Cardiac fibroblast (primary cell): ENCODE results near the gene CKLF.
"Not testable (repeated sequence)": the region's sequence is repeated elsewhere in the genome, so short reads cannot be mapped to it uniquely, and the experiment has no call there.

Experiments used
- DNase-seq, 2 donors: peaks; one replicate each; pipeline versions ENCODE4 v3.0.0 to v3.0.0-alpha.2; 2010; ENCODE audit warnings: low read depth in 2 of 2
- H3K4me3 ChIP-seq, 2 donors: replicated peaks in 1 of 2; 1 replicate in 1 of 2; 2 replicates in 1 of 2; pipeline ENCODE4 v1.5.1; 2011; ENCODE audit warnings: low read depth in 2 of 2, low read length in 2 of 2, mild to moderate bottlenecking in 2 of 2, moderate library complexity in 1 of 2
- TF ChIP-seq, protein P1 (sequence below): IDR thresholded peaks from one replicate; pipeline ENCODE4 v1.5.1; 2011; ENCODE audit warnings: low read depth, mild to moderate bottlenecking, low read length, inconsistent platforms

CKLF gene

GRCh38 chr16:66509576-66509975 lies 42.8 kb upstream of the CKLF start:
- no peak for DNase-seq

GRCh38 chr16:66510298-66510697 lies 42.1 kb upstream of the CKLF start:
- TF ChIP-seq, protein P1, sequence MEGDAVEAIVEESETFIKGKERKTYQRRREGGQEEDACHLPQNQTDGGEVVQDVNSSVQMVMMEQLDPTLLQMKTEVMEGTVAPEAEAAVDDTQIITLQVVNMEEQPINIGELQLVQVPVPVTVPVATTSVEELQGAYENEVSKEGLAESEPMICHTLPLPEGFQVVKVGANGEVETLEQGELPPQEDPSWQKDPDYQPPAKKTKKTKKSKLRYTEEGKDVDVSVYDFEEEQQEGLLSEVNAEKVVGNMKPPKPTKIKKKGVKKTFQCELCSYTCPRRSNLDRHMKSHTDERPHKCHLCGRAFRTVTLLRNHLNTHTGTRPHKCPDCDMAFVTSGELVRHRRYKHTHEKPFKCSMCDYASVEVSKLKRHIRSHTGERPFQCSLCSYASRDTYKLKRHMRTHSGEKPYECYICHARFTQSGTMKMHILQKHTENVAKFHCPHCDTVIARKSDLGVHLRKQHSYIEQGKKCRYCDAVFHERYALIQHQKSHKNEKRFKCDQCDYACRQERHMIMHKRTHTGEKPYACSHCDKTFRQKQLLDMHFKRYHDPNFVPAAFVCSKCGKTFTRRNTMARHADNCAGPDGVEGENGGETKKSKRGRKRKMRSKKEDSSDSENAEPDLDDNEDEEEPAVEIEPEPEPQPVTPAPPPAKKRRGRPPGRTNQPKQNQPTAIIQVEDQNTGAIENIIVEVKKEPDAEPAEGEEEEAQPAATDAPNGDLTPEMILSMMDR: no peak
- H3K4me3 ChIP-seq: no peak overlapping the region
- no peak for DNase-seq

More at GRCh38 chr16:66509576-66509975, 42.8 kb upstream of the CKLF start:
- TF ChIP-seq, protein P1: no peak
- H3K4me3 ChIP-seq: no peak overlapping the region

DNA sequence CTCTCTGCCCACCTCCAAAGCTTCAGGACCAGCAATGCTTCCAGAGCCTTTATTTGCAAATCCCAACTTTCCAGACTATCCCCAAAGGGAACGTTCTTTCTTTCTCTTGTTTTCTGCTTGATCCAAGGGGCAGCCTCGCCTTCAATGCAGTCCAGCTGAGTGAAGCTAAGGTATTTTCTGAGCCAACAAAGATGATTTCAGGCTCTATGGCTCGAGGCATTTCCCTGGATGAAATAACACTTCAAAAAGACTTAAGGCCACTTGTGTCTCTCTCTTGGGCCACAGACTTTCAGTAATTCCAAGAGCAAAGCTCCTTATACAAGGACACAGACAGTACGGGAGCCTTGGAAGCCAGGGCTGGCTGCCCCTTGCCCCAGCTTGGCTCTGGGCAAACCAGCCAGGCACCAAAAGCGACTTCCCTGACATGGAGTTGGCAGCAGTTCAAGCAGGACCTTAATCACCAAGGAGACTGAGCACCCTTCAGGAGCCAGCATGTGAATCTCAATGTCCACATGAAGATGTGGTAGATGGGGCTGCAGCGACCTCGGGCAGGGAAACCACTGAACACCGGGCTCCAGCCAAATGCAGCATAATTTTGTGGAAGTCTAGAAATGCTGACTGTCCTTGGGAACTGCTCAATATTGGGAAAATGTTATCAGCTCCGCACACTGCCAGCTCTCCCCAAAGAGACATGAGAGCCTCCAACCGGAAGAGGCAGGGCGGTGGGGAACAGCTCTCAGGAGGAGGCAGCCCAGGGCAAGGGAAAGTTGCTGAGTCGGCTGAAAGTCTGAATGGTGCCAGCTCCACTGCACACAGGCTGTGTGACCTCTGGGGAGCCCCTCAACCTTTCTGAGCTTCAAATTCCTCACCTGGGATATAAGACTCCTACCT lies 41.4 kb upstream of the CKLF start:
- TF ChIP-seq, protein P1: no peak
- no peak overlapping the region for H3K4me3 ChIP-seq
- DNase-seq: peak in 1 of 2 donors; percentile 49

DNA sequence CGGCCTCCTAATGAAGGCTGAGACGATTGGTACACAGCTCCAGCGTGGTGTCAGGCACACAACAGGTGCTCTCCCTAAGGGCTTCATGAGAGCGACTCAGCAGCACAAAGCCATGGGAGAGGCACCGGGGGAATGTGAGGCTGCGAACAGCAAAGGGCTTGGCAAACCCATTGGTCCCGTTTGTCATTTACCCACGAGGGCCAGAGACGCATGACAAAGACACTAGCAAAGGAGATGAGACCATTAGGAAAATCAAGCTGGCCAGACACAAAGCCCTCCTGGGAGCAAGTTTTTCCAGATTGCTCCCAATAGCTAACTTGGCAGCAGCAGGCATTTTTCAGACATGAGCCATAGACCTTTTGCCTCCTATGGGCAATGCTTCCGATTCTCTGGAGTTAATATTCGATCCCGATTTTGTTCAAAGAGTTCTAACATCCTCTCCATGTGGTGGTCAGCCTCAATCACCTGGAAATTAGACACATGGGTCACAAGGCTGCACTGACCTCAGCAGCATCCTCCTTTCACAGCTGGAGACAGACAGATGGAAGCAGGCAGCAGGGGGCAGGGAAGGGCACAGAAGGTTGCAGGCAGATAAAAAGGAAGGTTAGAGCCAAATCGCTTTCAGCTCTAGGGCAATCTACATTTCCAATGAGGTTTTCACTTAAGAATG lies 40.6 kb upstream of the CKLF start:
- peak; percentile 74 to 81 for DNase-seq
- TF ChIP-seq, protein P1: peak; percentile 8
- no peak overlapping the region for H3K4me3 ChIP-seq

DNA sequence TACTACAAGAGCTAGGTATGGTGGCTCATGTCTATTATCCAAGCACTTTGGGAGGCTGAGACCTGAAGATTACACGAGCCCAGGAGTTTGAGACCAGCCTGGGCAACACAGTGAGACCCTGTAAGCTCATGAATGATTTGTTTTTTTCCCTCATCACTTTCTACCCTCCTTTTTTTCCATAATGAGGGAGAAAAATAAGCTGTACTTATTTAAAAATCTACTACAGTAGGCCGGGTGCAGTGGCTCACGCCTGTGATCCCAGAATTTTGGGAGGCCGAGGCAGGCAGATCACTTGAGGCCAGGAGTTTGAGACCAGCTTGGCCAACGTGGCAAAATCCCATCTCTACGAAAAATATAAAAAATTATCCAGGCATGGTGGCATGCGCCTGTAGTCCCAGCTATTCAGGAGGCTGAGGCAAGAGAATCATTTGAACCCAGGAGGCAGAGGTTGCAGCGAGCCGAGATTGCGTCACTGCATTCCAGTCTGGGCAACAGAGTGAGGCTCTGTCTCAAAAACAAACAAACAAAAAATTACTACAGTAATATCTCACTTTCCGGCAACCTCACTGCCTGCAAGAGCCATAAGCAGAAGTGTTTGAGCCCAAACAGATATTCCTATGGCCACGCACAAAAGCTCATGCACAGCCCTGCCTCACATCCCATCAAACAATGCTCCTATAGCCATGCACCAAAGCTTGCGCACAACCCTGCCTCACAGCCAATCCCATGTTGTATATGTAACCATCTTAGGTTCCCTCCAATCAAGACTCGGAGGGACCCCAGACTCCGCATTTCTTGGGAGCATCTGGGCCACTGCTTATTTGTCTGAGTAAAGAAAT lies 39.9 kb upstream of the CKLF start:
- no peak overlapping the region for H3K4me3 ChIP-seq
- peak; percentile 64 to 79 for DNase-seq

DNA sequence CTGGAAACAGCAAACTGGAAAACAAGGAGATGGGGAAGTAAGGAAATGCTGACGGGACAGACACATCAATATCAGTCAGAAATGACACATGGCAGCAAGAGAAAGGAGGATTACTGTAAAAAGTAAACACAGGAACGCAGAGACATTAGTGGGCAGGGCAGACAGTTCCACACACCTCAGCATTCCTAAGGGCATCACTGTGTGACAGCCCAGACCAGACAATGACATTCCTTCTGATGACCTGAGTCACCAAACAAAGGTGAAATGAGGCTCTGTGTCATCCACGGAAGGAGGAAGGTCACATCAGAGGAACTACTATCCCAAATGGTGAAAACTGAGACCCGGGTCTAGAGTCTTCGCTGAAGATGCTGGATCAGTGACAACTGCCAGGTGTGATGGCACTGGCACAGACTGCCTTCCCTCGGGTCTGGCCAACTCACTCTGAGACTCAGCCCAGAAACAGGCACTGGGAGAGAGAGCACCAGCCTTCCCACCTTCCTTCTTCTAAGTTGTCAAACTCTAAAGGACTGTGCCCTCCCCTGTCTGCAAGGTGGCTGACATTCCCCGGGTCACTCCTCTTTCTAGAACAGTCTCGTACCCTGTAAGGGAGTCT lies 39.2 kb upstream of the CKLF start:
- no peak for DNase-seq
- no peak overlapping the region for H3K4me3 ChIP-seq
- TF ChIP-seq, protein P1: no peak

More for the DNA sequence above, 39.9 kb upstream of the CKLF start:
- TF ChIP-seq, protein P1: no peak

- not testable (repeated sequence) for H3K4me3 ChIP-seq
These were observed 38.0 kb upstream of the CKLF start for GRCh38 chr16:66514391-66514790.

GRCh38 chr16:66514980-66515595 lies 37.3 kb upstream of the CKLF start:
- not testable (repeated sequence) for DNase-seq, H3K4me3 ChIP-seq

More at GRCh38 chr16:66514391-66514790, 38.0 kb upstream of the CKLF start:
- not testable (repeated sequence) for DNase-seq
